HepG2 (cell line): ENCODE data around the gene SUMO1. TPM values are rescaled to one million over a fixed set of nuclear protein-coding genes. Genes with fewer than 3 reads are reported as not detected.
A peak's percentile ranks its signal among the peaks of the same experiment; 100 is the strongest.

Experiments used
- ARNTL ChIP-seq: sonication (generic); formaldehyde crosslinking; IDR thresholded peaks from 2 replicates; pipeline ENCODE4 v1.4.0; 2020; ENCODE audit warnings: mild to moderate bottlenecking, missing genetic modification reagents
- CBX2 ChIP-seq, 2 experiments: fragments of 200-600 bp in 1 of 2; sonication (generic); formaldehyde crosslinking in 1 of 2; IDR thresholded peaks; 2 replicates each; pipeline versions ENCODE4 v1.7.0 to v1.8.1; 2018 to 2022; ENCODE audit warnings: low read depth in 2 of 2, low read length in 1 of 2, mild to moderate bottlenecking in 1 of 2, missing genetic modification reagents in 1 of 2
- HOXD1 ChIP-seq: sonication (generic); formaldehyde crosslinking; IDR thresholded peaks from 2 replicates; pipeline ENCODE4 v1.5.0; 2020; ENCODE audit warnings: missing genetic modification reagents
- PAWR ChIP-seq: sonication (generic); formaldehyde crosslinking; IDR thresholded peaks from 2 replicates; pipeline ENCODE4 v1.4.0; 2020; ENCODE audit warnings: missing genetic modification reagents, mild to moderate bottlenecking, borderline replicate concordance
- PAX8 ChIP-seq: sonication (generic); formaldehyde crosslinking; IDR thresholded peaks from 2 replicates; pipeline ENCODE4 v1.8.0; 2022; ENCODE audit warnings: mild to moderate bottlenecking, missing genetic modification reagents, borderline replicate concordance
- TBP ChIP-seq: sonication (generic); formaldehyde crosslinking; IDR thresholded peaks from 2 replicates; pipeline ENCODE4 v1.5.0; 2020; ENCODE audit warnings: missing genetic modification reagents
- TCF7 ChIP-seq: sonication (generic); IDR thresholded peaks from 2 replicates; pipeline ENCODE4 v1.6.1; 2016; ENCODE audit warnings: antibody characterized with exemption, low read depth
- TOE1 ChIP-seq: sonication (generic); formaldehyde crosslinking; IDR thresholded peaks from 2 replicates; pipeline ENCODE4 v1.4.0; 2020; ENCODE audit warnings: mild to moderate bottlenecking, missing genetic modification reagents
- XRCC5 ChIP-seq: fragments of 200-400 bp; formaldehyde crosslinking; optimal IDR thresholded peaks from 2 replicates; pipeline ENCODE3; 2017; ENCODE audit warnings: mild to moderate bottlenecking, low read length
- ZKSCAN1 ChIP-seq: fragments of 150-350 bp; IDR thresholded peaks from 2 replicates; pipeline ENCODE4 v1.6.1; 2014; ENCODE audit warnings: low read length
- ZMYM2 ChIP-seq: sonication (generic); formaldehyde crosslinking; IDR thresholded peaks from 2 replicates; pipeline ENCODE4 v1.8.0; 2022; ENCODE audit warnings: mild to moderate bottlenecking, missing genetic modification reagents
- ZNF101 ChIP-seq: sonication (generic); formaldehyde crosslinking; IDR thresholded peaks from 2 replicates; pipeline ENCODE4 v1.4.0; 2020; ENCODE audit warnings: mild to moderate bottlenecking, low read depth, missing genetic modification reagents, borderline replicate concordance
- ZNF253 ChIP-seq: sonication (generic); formaldehyde crosslinking; IDR thresholded peaks from 2 replicates; pipeline ENCODE4 v1.8.0; 2022; ENCODE audit warnings: mild to moderate bottlenecking, missing genetic modification reagents, borderline replicate concordance
- ZNF468 ChIP-seq: sonication (generic); formaldehyde crosslinking; IDR thresholded peaks from 2 replicates; pipeline ENCODE4 v1.8.0; 2022; ENCODE audit warnings: mild to moderate bottlenecking, moderate library complexity, missing genetic modification reagents
- ZNF816 ChIP-seq: sonication (generic); formaldehyde crosslinking; IDR thresholded peaks from 2 replicates; pipeline ENCODE4 v1.8.0; 2022; ENCODE audit warnings: missing genetic modification reagents, mild to moderate bottlenecking, borderline replicate concordance
- ZNF841 ChIP-seq: sonication (generic); formaldehyde crosslinking; IDR thresholded peaks from 2 replicates; pipeline ENCODE4 v1.8.1; 2023; ENCODE audit warnings: missing genetic modification reagents, borderline replicate concordance
- ZSCAN12 ChIP-seq: sonication (generic); formaldehyde crosslinking; IDR thresholded peaks from 2 replicates; pipeline ENCODE4 v1.9.0; 2021; ENCODE audit warnings: mild to moderate bottlenecking, missing genetic modification reagents
- polyA plus RNA-seq, 8 experiments: library from polyadenylated mRNA; depleted of rRNA in 3 of 8; stranded (reverse) in 7 of 8; unstranded in 1 of 8; fragments of >200 nt; fragmentation: Illumina TruSeq in 4 of 8; extraction: Trizol in 4 of 8; gene quantifications; 2 replicates each; pipeline versions ENCODE4 v1.2.1 to v1.2.3, GENCODE V29; 2011 to 2016; ENCODE audit warnings: low read depth in 4 of 8, missing spikeins in 1 of 8, mixed read lengths in 1 of 8; ENCODE audit not compliant: insufficient read depth in 1 of 8
- total RNA-seq, 5 experiments: library from RNA; depleted of rRNA; stranded (reverse); fragments of >200 nt; fragmentation: Illumina TruSeq; extraction: Trizol; gene quantifications; 2 replicates each; pipeline ENCODE4 v1.2.3, GENCODE V29; 2016; ENCODE audit warnings: low read depth in 1 of 5
- TF ChIP-seq, protein P1 (sequence below): sonication (generic); formaldehyde crosslinking; IDR thresholded peaks from 2 replicates; pipeline ENCODE4 v1.8.0; 2022; ENCODE audit warnings: missing genetic modification reagents, low read depth, mild to moderate bottlenecking, borderline replicate concordance
- TF ChIP-seq, protein P2 (sequence below): sonication (generic); formaldehyde crosslinking; IDR thresholded peaks from 2 replicates; pipeline ENCODE4 v1.8.1; 2022; ENCODE audit warnings: mild to moderate bottlenecking, missing genetic modification reagents
- TF ChIP-seq, protein P3 (sequence below): sonication (generic); formaldehyde crosslinking; IDR thresholded peaks from 2 replicates; pipeline ENCODE4 v1.5.0; 2020; ENCODE audit warnings: missing genetic modification reagents
- TF ChIP-seq, protein P4 (sequence below): sonication (generic); formaldehyde crosslinking; IDR thresholded peaks from 2 replicates; pipeline ENCODE4 v1.4.0; 2020; ENCODE audit warnings: mild to moderate bottlenecking, missing genetic modification reagents
- TF ChIP-seq, protein P5 (sequence below): sonication (generic); formaldehyde crosslinking; IDR thresholded peaks from 2 replicates; pipeline ENCODE4 v1.4.0; 2020; ENCODE audit warnings: missing genetic modification reagents

The SUMO1 gene
- total and polyA plus RNA-seq, 2 of the 13 experiments (the other 11 are each of a cell fraction or from before 2014, with no cell fraction given) = 101 to 173 TPM

DNA sequence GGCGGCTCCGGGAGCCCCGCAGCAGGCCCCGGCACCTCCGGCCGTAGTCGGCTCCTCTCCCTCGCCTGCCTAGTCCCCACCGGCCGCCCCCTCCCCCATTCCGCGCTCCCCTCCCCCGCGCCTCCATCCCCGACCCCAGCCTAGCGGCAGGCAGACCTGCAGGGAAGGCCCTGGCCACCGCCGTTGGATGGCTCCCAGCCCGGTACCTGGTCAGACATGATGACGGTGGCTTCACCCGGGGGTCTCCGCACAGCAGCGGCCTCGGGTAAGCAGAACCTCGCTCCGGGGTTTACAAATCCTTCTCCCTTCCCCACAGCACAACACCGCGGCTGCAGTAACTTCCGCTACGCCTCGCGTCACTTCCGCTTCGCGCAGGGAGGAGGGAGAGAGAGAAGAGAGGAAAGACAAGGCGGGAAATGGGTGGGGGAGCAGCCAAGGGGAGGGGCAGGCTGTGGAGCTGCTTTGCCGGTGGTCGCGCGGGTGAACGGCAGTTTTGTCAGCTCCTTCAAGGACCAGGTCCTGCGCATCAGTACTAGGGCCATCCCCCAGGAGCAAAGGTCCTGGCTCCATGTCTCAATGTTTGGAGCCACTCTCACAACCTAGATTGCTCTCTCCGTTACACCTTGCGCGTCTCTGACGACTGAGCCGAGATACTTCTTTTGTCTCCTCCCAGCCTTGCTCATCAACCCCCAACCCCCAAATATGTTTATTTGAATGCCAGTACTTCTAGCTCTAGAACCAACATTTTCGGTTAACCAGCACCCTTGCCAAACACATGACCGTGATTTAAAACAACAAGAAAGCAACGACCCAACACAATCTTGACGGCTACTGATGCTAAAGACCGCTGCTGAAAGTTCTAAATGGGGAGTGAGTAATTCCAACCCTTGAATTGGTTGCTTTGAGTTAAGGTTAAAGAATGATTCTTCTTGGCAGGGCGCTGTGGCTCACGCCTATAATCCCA, at the start of gene SUMO1 (continued):
- no peak for TF ChIP-seq CBX2 (IDR thresholded peaks at IDR 0.05; ENCODE audit: low read depth, low read length)
- 0 out of 2 replicates have a peak, but pooled peaks have one; percentile 41 for TF ChIP-seq CBX2 (CRISPR knock-in tag; IDR thresholded peaks at IDR 0.05; ENCODE audit: low read depth)
- TF ChIP-seq ZNF468 (CRISPR knock-in tag) = no peak
- TF ChIP-seq ZKSCAN1 = no peak
- no peak for TF ChIP-seq PAWR (CRISPR knock-in tag)
- no peak for TF ChIP-seq ZNF101 (CRISPR knock-in tag)
- 0 out of 2 replicates have a peak, but pooled peaks have one; percentile 12 for TF ChIP-seq ZNF253 (CRISPR knock-in tag)
- TF ChIP-seq, protein P1, sequence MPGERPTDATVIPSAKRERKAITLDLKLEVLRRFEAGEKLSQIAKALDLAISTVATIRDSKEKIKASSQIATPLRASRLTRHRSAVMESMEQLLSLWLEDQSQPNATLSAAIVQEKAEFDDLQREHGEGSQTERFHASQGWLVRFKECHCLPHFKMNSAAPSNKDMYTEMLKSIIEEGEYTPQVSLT (CRISPR knock-in tag) = no peak
- no peak; the same call in 1 of the 2 replicates for TF ChIP-seq ZMYM2 (CRISPR knock-in tag)
- TF ChIP-seq, protein P2, sequence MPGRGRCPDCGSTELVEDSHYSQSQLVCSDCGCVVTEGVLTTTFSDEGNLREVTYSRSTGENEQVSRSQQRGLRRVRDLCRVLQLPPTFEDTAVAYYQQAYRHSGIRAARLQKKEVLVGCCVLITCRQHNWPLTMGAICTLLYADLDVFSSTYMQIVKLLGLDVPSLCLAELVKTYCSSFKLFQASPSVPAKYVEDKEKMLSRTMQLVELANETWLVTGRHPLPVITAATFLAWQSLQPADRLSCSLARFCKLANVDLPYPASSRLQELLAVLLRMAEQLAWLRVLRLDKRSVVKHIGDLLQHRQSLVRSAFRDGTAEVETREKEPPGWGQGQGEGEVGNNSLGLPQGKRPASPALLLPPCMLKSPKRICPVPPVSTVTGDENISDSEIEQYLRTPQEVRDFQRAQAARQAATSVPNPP = no peak; the same call in 1 of the 2 replicates
- TF ChIP-seq TCF7 = no peak
- TF ChIP-seq HOXD1 (CRISPR knock-in tag) = peak; percentile 68; the same call in 1 of the 2 replicates
- TF ChIP-seq TBP (CRISPR knock-in tag) = no peak
- TF ChIP-seq ARNTL (CRISPR knock-in tag) = peak; percentile 66; the same call in 1 of the 2 replicates
- TF ChIP-seq ZSCAN12 (CRISPR knock-in tag) = no peak
- TF ChIP-seq ZNF841 (CRISPR knock-in tag) = no peak
- TF ChIP-seq, protein P3, sequence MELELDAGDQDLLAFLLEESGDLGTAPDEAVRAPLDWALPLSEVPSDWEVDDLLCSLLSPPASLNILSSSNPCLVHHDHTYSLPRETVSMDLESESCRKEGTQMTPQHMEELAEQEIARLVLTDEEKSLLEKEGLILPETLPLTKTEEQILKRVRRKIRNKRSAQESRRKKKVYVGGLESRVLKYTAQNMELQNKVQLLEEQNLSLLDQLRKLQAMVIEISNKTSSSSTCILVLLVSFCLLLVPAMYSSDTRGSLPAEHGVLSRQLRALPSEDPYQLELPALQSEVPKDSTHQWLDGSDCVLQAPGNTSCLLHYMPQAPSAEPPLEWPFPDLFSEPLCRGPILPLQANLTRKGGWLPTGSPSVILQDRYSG = peak; percentile 69; the same call in 1 of the 2 replicates
- TF ChIP-seq, protein P4, sequence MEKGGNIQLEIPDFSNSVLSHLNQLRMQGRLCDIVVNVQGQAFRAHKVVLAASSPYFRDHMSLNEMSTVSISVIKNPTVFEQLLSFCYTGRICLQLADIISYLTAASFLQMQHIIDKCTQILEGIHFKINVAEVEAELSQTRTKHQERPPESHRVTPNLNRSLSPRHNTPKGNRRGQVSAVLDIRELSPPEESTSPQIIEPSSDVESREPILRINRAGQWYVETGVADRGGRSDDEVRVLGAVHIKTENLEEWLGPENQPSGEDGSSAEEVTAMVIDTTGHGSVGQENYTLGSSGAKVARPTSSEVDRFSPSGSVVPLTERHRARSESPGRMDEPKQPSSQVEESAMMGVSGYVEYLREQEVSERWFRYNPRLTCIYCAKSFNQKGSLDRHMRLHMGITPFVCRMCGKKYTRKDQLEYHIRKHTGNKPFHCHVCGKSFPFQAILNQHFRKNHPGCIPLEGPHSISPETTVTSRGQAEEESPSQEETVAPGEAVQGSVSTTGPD = no peak
- no peak; the same call in 1 of the 2 replicates for TF ChIP-seq TOE1 (CRISPR knock-in tag)
- no peak for TF ChIP-seq XRCC5
- TF ChIP-seq, protein P5, sequence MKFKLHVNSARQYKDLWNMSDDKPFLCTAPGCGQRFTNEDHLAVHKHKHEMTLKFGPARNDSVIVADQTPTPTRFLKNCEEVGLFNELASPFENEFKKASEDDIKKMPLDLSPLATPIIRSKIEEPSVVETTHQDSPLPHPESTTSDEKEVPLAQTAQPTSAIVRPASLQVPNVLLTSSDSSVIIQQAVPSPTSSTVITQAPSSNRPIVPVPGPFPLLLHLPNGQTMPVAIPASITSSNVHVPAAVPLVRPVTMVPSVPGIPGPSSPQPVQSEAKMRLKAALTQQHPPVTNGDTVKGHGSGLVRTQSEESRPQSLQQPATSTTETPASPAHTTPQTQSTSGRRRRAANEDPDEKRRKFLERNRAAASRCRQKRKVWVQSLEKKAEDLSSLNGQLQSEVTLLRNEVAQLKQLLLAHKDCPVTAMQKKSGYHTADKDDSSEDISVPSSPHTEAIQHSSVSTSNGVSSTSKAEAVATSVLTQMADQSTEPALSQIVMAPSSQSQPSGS (CRISPR knock-in tag) = peak; percentile 36; the same call in 1 of the 2 replicates
- no peak for TF ChIP-seq ZNF816 (CRISPR knock-in tag)
- TF ChIP-seq PAX8 (CRISPR knock-in tag) = 0 out of 2 replicates have a peak, but pooled peaks have one; percentile 19
